T-helper 2 cell (primary cell): ENCODE results near the gene FAM168A.

Experiments
- DNase-seq, 5 experiments: peaks; one replicate each; pipeline versions ENCODE4 v3.0.0 to v3.0.0-alpha.2; 2012 to 2022

FAM168A gene

GRCh38 chr11:73361953-73362776, 235.7 kb downstream of the FAM168A start:
- no peak for DNase-seq

GRCh38 chr11:73360743-73361369, 237.1 kb downstream of the FAM168A start:
- DNase-seq, result no peak

GRCh38 chr11:73359930-73360742, 237.8 kb downstream of the FAM168A start:
- DNase-seq, result peak in 2 of 5 experiments; percentile 22 to 44

- DNase-seq, result no peak
Observed at GRCh38 chr11:73359341-73359740, 238.6 kb downstream of the FAM168A start.

- DNase-seq, result no peak
Observed at GRCh38 chr11:73358071-73358470, 239.8 kb downstream of the FAM168A start.

GRCh38 chr11:73356979-73357860, 240.7 kb downstream of the FAM168A start:
- DNase-seq, result no peak

- DNase-seq, result no peak
Observed at GRCh38 chr11:73355109-73355508, 242.8 kb downstream of the FAM168A start.

GRCh38 chr11:73353422-73353821, 244.5 kb downstream of the FAM168A start:
- peak in 1 of 5 experiments; percentile 92 for DNase-seq

GRCh38 chr11:73350908-73351636, 246.8 kb downstream of the FAM168A start:
- DNase-seq, result peak in 4 of 5 experiments; percentile 36 to 81 (median 54)
